IPS-NIHi11 (cell line): ENCODE measurements around the gene SSB.
"Not testable (repeated sequence)": the region's sequence is repeated elsewhere in the genome, so short reads cannot be mapped to it uniquely, and the experiment has no call there.

ENCODE experiments used
- DNase-seq: peaks from one replicate; pipeline ENCODE4 v3.0.0; 2012; ENCODE audit warnings: mixed read lengths, low spot score

The SSB gene

DNA sequence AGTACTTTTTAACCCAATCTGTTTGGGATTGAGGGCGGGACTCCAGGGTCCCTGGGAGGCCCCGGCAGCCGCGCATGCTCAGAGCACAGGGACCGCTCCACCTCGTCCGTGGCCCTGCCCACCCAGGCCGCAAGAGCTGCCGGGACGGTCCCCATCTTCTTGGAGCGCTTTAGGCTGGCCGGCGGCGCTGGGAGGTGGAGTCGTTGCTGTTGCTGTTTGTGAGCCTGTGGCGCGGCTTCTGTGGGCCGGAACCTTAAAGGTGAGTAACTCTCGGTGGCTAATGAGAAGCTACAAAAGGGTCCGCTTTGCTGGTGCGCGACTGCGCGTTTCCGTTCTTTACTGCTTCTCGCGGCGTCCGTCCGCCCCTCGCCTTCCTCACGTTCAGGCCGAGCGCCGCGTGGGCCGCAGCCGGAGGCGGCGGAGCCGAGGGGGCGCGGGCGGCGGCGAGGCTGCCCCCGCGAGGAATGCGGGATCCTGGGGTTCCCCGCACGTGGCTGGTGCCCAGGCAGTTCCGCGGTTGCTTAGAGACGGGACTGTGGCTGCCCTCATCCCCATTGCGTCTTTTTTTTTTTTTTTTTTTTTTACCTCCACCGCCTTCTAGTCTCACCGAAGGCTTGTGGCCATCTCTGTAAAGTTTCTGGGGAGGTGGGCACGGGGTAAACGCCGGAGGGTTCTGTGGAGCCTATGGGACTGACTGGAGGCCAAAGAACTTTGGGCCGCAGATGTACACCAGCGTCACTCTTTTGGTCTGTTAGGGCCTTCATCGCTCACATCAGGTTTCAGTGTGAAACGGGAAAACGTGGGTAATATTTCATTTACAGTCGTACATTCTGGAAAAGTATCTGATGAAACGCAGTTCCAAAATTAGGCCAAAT is at the start of gene SSB:
Gene SSB, plus strand, starts transcription at position 154 of the 875 bp plus-strand sequence. CDS start 2,090 bp downstream, outside the sequence.
- peak; percentile 96 for DNase-seq

DNA sequence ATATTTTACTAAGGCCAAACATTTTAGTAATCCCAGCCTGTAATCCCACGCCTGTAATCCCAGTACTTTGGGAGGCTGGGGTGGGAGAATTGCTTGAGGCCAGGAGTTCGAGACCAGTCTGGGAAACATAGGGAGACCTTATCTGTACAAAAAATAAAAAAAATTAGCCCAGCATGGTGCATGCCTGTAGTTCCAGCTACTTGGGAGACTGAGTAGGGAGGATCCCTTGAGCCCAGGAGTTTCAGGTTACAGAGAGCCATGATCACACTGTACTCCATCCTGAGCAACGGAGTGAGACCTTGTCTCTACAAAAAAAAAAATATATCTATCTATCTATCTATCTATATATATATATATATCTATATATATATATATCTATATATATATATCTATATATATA is 45.9 kb upstream of the SSB start:
- DNase-seq = no peak

DNA sequence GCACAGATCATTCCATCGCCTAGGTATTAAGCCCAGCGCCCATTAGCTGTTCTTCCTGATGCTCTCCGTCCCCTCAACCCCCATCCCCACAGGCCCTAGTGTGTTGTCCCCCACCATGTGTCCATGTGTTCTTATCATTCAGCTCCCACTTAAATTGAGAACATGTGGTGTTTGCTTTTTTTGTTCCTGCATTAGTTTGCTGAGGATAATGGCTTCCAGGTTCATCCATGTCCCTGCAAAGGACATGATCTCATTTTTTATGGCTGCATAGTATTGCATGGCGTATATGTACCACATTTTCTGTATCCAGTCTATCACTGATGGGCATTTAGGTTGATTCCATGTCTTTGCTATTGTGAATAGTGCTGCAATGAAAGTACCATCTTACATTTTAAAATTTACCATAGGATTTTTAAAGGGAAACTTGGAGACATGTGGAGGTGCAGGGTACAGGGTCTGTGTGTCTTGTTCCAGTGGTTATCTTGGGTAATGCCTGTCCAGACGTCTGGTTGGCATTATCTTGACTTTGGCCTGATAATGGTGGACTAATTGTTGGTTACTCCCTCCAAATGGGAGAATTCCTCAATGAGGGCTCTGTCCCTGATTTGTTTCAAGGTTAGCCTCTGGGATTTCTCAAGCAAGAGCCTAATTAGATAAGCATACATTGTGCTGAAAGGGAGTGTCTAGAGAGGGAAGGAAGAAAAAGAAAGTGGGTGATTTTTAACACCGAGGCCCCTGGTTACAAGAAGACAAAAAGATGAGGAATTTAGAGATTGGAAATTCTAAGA is 43.4 kb upstream of the SSB start:
- no peak for DNase-seq

GRCh38 chr2:169756342-169756741 is 42.3 kb upstream of the SSB start:
- DNase-seq = no peak

DNA sequence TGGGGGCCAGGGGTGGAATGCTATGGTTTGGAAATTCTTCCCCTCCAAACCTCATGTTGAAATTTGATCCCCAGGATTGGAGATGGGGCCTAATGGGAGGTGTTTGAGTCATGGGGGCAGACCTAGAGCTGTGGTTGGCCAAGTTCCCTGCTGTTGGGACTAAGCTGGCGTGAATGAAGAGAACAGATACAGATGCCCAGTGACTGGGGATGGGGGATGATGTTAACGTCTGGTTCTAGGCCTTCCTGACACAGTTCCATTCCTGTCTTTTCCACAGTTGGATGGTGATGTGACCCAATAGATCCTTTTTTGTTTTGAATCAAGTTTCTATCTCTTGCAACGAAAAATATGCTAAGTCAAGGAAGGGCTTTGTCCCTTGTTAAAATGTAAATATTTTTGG is 41.3 kb upstream of the SSB start:
- no peak for DNase-seq

- no peak for DNase-seq
These were observed 40.9 kb upstream of the SSB start for GRCh38 chr2:169757778-169758177.

DNA sequence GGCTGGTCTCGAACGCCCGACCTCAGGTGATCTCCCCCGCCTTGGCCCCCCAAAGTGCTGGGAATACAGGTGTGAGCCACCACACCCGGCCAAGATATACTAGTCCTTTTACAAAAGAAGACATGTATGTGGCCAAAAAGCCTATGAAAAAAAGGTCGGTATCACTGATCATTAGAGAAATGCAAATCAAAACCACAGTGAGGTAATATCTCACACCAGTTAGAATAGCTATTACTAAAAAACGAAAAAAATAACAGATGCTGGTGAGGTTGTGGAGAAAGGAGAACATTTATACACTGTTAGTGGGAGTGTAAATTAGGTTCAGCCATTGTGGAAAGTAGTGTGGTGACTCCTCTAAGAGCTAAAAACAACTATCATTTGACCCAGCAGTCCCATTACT is 38.7 kb upstream of the SSB start:
- DNase-seq = no peak

GRCh38 chr2:169760798-169761197 is 37.9 kb upstream of the SSB start:
- not testable (repeated sequence) for DNase-seq

GRCh38 chr2:169761251-169761969 is 37.3 kb upstream of the SSB start:
- no peak for DNase-seq

DNA sequence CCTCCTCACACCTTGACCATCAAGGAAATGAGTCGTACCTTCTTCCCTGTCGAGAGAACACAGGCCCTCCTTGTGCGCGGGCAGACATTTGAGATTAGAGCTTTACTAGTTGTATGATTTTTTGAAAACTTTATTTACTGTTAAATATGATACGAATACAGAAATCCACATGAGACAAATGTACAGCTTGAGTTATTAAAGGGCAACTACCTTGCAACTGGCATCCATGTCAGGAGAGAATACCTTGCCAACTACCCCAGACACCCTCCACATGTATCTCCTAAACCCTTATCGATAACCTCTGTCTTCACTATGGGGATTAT is 36.7 kb upstream of the SSB start:
- no peak for DNase-seq

DNA sequence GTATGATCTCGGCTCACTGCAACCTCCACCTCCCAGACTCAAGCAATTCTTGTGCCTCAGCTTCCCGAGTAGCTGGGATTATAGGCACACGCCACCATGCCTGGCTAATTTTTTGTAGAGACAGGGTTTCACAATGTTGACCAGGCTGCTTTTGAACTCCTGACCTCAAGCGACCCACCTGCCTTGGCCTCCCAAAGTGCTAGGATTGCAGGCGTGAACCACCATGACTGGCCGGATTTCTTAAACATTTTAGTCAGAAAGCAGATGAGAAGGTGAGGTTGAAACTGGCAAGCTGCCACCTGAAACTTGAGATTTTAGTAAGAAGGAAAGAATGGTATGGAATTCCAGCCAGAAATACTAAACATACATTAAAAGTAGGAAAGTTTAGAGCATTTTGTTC is 33.1 kb upstream of the SSB start:
- no peak for DNase-seq

DNA sequence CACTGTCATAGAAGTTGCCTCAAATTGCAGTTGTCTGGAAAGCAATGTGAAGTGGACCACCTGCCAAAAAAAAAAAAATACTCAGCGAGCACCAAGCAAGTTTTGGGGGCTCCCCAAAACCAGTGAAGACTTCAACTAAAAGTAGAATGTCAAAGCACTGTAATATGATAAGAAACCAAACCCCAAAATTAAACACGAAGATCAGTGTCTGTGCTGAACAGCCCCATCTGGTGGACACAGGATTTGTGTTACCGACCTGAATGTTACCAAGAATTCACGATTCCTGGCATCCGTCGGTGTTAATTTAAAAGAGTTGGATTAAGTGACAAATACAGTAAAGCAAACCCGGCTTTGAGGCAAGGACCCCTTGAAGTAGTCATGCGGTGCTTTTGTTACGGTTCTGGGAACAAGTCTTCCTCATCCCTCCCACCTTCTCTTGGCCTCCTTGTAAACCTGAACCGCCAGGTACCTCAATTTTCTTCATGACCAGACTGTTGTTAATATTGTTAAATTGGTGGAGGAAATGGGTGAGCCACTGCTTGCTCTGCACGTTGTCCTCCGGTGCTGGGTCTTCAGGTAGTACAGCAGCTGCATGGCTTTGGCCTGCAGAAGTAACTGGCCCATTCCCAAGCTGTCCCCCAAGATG is 31.3 kb upstream of the SSB start:
- peak; percentile 67 for DNase-seq

DNA sequence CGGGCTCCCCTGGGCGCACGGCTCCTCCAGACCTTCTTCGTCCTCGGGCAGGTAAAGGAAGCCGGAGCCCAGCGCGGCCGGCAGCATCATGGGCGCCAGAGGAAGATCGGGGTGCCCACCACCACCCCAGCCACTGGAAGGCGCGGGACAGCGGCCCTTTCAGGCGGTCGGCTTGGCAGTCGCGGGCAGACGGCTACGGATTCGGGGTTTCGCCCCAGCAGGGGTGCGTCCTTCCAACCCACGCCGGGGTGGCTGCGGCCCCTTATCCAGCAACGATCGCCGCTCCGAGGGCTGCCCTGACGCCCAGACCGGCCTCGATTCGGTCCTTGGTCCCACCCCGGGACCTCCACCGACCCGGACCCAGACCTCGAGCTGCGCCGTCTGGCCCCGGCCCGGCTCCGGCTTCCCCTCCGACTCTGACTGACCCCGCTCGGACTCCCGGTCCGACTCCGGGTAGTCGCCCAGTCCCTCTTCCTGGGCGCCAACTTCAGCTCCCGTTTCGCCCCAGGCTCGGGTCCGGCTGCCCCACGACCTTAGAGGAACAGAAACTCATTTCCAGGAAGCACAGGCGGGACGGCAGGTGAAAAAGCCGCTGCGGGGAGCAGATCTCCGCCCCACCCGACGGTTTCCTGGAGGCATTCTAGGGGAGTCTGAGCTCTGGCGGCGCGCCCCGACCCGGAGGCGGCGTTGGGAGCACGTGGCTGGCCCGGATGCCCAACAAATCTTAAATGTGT is 30.2 kb upstream of the SSB start:
- peak; percentile 23 for DNase-seq

DNA sequence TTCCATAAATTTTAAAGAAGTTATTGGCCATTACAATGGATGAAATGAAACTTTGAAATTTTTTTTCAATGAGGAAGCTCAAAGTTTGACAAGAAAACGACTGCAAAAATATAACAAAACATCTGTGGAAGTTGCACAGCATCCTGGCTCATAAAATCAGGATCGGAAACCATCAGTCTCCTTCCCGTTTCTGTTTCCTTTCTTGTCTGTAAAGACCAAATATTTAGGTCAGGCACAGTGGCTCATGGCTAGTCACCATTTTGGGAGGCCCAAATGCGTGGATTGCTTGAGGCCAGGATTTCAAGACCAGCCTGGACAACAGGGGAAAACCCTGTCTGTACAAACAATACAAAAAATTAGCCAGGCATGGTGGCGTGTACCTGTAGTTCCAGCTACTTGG is 27.6 kb upstream of the SSB start:
- no peak for DNase-seq

DNA sequence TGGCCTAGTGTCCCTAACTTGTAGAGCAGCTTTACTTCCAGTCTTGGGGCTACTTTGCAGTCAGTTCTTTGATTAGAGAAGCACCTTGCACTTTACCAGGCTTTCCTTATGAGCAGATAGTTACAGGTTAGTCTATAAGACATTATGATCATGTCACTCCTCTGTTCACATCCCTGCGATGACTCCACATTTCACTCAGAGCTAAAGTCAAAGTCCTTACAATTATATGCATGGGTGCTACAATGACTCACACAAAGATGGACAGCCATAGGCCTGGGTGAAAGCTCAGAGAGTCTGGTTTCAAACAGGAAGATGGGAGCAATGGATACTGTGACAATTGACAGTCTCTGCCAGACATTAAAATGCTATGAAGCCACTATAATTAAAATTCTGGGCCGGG is 27.1 kb upstream of the SSB start:
- DNase-seq = no peak

- DNase-seq = no peak
These were observed 26.0 kb upstream of the SSB start for GRCh38 chr2:169772651-169773050.

GRCh38 chr2:169775354-169775753 is 23.3 kb upstream of the SSB start:
- DNase-seq = no peak

DNA sequence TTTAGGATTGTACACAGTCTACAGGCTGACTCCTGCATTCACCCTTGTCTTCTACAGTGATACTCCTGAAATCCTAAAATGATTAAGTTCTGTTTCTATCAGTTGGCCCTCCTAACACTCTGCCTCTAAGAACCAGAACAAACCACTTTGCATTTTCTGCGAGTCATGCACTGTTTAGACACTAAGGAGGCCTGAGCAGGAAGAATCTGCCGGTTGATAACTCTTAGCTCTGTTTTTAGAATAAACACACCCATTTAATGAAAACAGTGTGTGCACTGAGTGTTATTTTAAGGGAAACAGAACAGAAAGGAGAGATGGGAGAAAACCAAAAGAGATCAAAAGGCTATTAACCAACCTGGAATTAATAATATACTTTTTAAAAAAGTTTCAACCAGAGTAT is 22.9 kb upstream of the SSB start:
- no peak for DNase-seq

DNA sequence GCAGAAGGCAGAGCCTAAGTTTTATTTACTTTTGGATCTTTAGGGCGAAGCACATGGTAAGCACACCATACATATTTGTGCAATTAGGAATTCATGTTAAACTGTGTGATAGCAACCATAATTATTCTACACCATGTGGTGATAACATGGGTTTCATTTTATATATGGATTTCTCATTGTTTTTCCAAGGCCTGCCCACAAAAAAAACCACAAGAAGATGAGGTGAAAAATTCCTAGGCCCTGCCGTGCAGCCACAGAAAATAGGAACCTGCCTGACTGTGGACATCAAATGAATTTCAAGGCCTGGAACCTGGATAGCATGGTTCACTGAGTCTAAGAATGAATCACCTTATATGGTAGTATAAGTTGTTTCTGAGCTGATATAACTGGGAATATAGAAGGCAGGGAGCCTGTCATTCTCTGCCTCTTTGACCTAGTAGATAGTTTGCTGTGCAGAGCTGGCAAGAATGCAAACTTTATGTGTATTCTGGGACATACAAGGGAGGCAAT is 22.4 kb upstream of the SSB start:
- no peak for DNase-seq

- DNase-seq = no peak
These were observed 20.2 kb upstream of the SSB start for GRCh38 chr2:169778446-169778845.

DNA sequence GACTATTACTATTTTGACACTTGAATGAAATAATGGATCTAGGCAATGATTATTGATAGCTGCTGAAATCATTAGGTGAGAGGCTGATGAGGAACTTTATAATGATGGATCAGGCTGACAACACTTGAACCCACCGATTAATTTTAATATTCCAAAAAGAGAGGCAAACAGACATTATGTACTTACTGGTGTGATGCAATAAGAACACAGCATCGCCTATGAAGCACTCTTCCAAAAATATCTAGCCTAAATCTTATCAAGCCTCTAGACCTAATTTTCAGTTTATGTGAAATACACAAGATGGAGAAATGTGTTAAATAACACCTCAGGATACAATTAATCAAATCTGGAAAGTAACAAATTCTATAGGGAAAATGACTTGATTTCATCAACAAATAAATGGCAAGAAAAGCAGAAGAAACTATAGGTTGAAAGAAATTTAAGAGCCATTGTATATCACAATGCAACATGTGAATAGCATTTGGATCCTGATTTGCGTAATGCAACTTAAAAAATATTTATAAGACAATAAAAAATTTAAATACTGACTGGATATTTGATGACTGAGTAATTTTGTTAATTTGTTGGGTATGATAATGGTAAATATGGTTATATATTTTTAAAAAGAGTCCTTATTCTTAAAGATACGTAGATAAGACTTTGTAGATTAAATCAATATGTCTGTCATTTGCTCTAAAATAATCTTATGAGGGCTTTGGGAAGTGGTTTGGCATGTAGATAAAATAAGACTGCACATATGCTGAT is 17.2 kb upstream of the SSB start:
- no peak for DNase-seq
